Fibroblast of skin of back (primary cell): ENCODE data around the gene BSDC1.
A peak's percentile ranks its signal among the peaks of the same experiment; 100 is the strongest.

Experiments
- DNase-seq: peaks from one replicate; pipeline ENCODE4 v3.0.0-alpha.2; 2013

BSDC1 gene

DNA sequence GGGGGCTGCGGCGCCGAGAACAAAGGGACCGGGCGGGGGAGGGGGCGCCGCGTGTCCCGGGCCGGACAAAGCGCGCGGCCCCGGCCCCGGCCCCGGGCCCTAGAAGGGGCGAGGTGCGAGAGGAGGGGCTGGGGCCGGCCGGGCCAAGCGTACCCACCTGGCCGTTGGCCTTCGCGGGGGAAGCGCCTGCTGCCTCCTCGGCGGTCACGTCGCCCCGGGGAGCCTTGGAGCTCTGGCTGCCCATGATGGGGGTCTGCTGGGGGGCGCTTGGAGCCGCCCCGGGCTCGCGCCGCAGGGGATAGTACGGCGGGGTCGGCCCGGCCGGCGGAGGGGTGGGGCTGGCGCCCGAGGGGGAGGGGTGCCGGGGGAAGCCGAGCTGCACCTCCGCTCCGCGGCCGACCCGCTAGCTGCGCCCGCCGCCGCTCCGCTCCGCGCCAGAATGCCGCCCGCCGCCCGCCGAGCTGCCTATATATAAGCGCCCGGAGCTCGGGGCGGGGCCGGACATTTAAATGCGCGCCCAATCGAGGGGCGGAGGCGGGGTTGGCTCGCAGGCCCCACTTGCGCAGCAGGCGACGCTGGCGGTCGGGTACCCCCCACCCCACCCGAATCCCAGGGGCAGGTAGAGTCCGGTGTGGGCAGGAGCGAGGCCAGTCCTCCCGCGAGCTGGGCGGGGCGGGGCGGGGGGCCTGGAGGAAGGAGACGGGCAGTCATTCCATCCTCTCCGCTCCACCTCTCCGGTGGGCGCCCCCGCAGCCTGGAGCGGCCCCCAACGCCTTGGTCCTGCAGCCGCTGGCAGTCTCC lies 58.3 kb downstream of the BSDC1 start, which contains the start of gene MARCKSL1:
Gene MARCKSL1 (minus strand): TSS at position 444 of the 801 bp plus-strand sequence. CDS start 200 bp downstream, at position 244.
- DNase-seq: peak; percentile 71

DNA sequence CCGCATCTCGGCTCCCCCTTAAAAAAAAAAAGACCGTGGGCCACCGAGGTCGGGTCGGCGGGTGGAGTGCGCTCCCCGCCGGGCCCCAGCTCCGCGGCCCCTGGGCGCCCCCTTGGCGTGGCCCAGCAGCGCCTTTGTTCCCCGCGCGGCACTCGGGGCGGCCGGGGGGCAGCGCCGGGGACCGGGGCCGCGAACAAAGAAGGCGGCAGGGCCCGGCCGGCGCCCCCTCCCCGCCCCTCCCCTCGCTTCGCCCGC lies 58.8 kb downstream of the BSDC1 start:
- DNase-seq: no peak

DNA sequence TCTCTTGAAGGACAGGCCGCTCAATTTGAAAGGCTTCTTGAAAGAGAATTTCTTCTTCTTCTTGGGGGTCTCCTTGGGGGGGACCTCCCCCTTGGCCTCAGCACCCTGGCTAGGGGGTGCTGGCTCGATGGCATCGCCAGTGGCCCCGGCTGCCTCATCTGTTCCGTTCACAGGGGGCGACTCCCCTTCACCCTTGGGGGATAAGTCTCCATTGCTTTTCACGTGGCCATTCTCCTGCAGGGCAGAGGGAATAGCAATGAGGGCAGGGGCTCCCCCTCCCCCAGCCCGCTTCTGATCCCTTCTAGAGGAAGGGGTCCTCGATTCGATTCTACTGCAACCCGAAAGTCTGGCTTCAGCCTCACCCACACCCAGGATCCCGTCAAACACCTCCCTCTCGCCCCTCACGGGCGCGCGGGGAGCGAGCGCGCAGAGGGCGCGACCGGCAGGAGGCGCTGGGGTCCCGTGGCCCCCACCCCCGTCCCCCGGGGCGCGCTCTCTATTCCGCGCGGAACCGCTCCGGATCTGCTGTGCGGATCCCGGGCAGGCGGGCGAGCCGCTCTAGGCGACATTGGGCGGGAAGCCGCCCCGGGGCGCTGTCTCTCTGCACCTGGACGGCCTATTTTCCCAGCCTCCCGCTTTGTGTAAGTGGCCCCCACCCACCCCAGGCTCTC lies 59.2 kb downstream of the BSDC1 start:
- DNase-seq: peak; percentile 49

DNA sequence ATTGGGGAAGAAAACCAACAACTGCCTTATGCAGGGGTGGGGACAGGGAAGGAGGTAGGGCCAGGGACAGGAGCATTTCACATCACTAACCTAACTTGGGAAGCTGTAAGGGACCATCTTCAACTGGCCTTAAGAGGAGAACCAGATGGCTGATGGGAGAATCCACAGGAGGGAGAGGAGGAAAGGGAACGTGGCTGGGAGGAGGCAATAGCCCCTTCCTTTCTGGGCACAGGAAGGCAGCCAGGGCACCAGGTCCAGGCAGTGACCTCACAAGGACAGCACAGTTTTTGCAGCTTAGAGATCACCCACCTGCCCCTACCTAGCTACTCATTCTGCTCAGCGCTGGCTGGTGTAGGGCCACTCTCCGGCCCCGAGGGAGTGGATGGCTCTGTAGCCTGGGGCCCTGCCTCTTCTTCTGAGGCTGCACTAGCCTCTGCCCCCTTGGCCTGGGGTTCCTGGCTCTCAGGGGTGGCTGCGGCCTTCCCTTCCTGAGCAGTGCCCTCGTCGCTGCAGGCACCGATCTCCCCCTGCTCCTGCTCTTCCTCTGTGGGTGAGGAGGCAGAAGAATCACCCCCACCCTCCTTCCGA lies 59.9 kb downstream of the BSDC1 start:
- DNase-seq: peak; percentile 16

DNA sequence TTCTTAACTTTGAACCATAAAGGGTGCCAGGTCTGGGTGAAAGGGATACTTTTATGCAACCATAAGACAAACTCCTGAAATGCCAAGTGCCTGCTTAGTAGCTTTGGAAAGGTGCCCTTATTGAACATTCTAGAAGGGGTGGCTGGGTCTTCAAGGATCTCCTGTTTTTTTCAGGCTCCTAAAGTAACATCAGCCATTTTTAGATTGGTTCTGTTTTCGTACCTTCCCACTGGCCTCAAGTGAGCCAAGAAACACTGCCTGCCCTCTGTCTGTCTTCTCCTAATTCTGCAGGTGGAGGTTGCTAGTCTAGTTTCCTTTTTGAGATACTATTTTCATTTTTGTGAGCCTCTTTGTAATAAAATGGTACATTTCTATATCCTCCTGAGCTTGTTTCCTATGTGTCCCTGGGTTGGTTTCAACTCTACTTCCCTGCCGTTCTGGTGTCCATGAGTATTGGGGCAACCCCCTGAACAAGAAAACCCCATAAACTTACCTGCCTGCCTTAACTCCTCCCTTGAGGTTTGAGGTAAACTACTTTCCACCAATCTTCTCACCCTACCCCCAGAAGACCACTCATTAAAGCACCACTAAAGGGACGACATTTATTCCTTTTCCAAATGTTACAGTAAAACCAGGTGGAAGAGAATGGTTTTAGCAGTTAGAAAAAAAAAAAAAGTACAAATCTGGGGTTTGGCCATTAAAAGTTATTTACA lies 60.8 kb downstream of the BSDC1 start:
- no peak for DNase-seq

DNA sequence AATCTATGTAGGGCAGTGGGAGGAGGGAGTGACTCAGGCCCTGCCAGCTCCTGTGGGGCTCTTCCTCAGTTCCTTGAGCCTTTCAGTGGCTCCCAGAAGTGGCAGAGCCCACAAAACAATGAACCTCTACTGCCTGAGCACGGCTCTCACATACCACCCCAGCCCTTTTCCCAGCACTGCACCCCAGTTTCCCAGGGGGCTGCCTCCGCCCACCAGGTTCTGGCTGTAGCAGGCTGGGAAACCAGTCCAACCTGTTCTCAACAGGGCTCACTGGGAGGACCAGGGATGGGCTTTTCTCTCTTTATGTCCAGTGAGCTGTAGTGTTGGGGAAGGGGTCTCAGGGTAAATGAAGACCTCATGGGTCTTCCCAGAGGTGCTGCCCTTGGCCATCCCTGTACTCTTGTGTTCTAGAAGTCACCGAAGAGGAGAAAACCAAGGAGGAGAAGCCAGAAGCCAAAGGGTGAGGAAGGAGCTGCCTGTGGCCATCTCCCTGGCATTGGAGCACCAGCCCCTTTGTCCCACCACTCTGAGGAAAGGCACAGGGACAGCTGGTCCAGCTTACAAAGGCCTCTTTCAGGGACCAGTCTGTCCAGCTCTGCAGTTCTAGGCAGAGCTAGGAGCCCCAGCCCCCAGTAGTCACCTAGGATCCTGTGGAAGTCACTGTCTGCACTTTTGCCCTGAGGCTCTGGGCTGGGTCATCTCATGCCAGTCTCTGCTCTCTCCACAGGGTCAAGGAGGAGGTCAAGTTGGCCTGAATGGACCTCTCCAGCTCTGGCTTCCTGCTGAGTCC lies 61.8 kb downstream of the BSDC1 start:
- no peak for DNase-seq

DNA sequence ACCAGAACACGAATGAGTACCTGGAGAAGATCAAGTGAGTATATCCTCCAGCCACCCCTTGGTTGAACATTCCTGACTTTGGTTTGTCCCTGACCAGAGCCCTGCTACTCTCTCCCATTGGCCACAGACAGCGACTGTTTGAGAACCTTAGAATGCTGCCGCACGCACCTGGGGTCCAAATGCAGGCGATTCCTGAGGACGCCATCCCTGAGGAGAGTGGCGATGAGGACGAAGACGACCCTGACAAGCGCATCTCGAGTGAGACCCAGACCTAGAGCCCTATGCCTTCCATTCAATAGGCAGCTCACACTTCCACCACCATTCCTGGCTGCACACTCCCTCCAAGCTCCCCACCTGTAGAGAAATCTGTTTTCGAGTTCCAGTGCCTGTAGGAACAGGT lies 62.7 kb downstream of the BSDC1 start:
- DNase-seq: no peak

DNA sequence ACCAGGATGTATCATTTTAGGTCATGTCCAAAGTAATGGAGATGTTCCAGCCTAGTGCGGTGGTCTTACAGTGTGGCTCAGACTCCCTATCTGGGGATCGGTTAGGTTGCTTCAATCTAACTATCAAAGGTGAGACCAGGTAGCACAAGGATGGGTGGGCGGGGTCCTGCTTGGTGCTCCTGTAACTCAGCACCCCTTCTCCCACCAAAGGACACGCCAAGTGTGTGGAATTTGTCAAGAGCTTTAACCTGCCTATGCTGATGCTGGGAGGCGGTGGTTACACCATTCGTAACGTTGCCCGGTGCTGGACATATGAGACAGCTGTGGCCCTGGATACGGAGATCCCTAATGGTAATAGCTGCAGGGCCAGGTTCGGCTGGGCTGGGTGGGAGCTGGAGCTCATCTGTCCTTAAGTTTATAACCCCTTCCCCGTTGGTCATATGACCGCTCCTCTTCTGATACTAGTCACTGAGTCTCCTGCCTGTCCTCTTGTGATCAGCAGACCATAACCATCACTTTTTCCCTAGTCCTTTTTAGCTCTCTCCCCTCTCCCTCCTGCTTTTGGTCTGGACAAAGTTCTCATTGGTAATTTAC lies 63.6 kb downstream of the BSDC1 start:
- DNase-seq: no peak

DNA sequence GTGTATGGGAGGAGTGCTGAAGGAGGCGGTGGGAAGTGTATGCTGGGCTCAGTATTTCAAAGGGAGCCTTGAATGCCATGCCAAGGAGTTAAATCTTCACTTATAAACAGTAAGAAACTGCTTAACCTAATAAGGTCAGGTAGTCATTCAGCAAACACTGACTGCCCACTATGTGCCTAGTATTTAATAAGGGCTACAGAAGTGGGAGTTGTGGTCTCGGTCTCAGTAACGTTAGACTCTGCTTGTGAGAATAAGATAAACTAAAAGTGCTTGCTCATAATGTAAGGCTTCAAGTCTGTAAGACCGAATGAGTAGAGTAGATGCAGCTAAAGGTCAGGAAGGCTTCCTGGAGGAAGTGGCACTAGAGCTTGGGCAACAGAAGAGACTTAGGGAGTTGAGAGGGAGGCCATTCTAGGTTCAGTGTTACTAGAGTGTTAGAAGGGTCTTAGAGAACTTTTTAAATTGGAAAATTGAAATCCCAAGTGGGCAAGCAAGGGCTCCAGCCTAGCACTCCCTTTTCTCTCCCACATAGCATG lies 64.2 kb downstream of the BSDC1 start:
- no peak for DNase-seq

DNA sequence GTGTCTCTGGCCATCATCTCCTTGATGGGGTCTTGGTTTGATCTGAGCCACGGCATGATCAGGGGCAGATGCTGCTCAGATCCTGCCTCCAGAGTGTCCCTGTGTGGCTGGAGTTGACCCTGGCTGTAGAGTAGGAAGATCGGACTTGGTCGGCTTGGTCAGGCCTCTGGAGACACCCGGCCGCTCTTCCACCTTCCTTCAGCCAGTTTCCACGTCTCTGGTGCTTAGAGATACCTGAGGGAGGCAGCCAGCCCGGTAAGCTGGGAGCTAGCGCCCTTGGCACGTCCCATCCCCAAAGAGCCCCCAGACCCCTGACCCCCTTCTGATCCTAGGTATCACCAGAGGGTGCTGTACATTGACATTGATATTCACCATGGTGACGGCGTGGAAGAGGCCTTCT lies 67.0 kb downstream of the BSDC1 start:
- no peak for DNase-seq

DNA sequence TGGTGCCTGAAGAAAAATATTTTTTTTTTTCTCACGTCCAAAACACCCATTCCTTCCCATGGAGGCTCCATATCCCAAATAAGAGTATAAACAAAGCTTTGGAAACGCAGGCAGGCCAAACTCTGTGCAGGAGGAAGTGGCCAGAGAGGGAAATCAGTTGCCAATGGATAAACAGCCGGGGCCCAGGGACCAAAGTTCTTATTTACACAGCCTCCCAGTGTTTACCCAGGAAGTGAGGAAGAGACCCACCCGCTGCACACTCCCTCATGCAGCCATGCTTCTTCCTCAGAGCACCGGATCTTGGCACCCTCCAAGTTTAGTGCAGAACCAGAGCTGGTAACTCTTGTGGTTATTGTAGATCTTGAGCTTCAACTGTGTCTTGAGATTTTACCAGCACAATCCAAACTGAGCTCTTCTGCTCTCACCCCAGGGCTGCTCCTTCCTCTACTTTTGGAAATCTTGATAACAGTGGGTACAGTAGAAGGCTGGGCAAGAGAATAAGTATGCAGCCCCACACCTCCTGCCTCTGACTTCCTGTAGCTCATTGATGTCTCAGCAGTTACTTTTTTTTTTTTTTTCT lies 72.4 kb downstream of the BSDC1 start:
- DNase-seq: peak; percentile 22

DNA sequence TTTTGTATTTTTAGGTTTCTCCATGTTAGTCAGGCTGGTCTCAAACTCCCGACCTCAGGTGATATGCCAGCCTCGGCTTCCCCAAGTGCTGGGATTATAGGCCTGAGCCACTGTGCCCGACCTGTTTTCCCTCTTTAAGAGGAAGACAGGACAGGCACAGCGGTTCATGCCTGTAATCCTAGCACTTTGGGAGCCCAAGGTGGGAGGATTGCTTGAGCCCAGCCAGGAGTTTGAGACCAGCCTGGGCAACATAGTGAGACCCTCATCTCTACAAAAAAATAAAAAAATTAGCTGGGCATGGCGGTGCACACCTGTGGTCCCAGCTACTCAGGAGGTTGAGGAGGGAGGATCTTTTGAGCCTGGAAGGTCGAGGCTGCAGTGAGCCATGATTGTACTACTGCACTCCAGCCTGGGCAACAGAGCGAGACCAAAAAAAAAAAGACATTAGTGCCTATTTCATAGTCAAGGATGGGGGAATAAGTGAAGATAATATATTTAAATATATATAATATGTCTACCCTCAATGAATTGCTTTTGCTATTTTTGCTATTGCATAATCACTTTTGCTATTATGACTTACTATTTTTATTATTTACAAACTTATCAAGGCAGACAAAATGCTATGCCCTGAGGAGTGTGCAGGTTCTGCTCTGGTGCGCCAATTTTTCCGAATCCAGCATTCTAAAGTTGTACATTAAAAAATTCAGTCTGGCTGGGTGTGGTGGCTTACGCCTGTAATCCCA lies 75.9 kb downstream of the BSDC1 start:
- no peak for DNase-seq

DNA sequence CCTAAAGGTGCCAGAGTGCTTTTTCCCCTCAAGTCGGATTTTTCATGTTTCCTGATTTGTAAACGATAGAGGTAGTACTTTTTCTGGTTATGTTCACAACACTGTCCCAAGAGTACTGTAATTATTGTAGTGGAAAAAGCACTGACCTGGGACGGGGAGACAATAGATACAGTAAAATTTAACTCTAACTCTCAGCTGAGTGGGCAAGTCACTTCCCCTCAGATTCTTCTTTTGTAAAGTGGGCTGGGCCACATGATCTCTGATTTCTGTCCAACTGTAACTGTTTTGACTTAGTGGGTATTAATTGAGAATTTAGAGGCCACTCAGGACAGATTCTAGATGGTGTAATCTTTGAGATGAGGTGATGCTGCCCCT lies 77.4 kb downstream of the BSDC1 start:
- DNase-seq: no peak
